H9 (cell line): Measurements from ENCODE around the gene C1orf198. TPM values are rescaled to one million over a fixed set of nuclear protein-coding genes. Genes with fewer than 3 reads are reported as not detected.

ENCODE experiments used
- DNase-seq: peaks from one replicate; pipeline ENCODE4 v3.0.0-alpha.2; 2017
- H2AFZ ChIP-seq: one replicate; pipeline ENCODE4 v1.6.1; 2013; ENCODE audit warnings: mild to moderate bottlenecking, low read length, control low read depth, moderate library complexity
- H2AK5ac ChIP-seq: 2 replicates; pipeline ENCODE4 v1.6.1; 2013; ENCODE audit warnings: low read length, control low read depth, mixed read lengths; ENCODE audit not compliant: insufficient read length
- H2BK120ac ChIP-seq: one replicate; pipeline ENCODE4 v1.6.1; 2013; ENCODE audit warnings: low read depth, mild to moderate bottlenecking, low read length, control low read depth, inconsistent platforms; ENCODE audit not compliant: poor library complexity, severe bottlenecking
- H2BK12ac ChIP-seq: 2 replicates; pipeline ENCODE4 v1.6.1; 2013; ENCODE audit warnings: low read length, control low read depth, mixed read lengths, low read depth; ENCODE audit not compliant: insufficient read length
- H2BK15ac ChIP-seq: 2 replicates; pipeline ENCODE4 v1.6.1; 2013; ENCODE audit warnings: low read depth, low read length, control low read depth
- H2BK20ac ChIP-seq: one replicate; pipeline ENCODE4 v1.6.1; 2013; ENCODE audit warnings: low read depth, mild to moderate bottlenecking, low read length, control low read depth, inconsistent platforms; ENCODE audit not compliant: poor library complexity, severe bottlenecking
- H2BK5ac ChIP-seq: 2 replicates; pipeline ENCODE4 v1.6.1; 2013; ENCODE audit warnings: low read length, control low read depth, mixed read lengths; ENCODE audit not compliant: insufficient read length
- H3K14ac ChIP-seq: 2 replicates; pipeline ENCODE4 v1.6.1; 2013; ENCODE audit warnings: low read length, control low read depth; ENCODE audit not compliant: insufficient read depth
- H3K18ac ChIP-seq: 2 replicates; pipeline ENCODE4 v1.6.1; 2013; ENCODE audit warnings: low read depth, mild to moderate bottlenecking, mixed read lengths, low read length, control low read depth; ENCODE audit not compliant: insufficient read length
- H3K23ac ChIP-seq: 2 replicates; pipeline ENCODE4 v1.6.1; 2013; ENCODE audit warnings: low read length, control low read depth, mixed read lengths, low read depth; ENCODE audit not compliant: insufficient read length
- H3K23me2 ChIP-seq: 2 replicates; pipeline ENCODE4 v1.6.1; 2013; ENCODE audit warnings: low read depth, mild to moderate bottlenecking, mixed read lengths, low read length, control low read depth; ENCODE audit not compliant: insufficient read length, poor library complexity, severe bottlenecking
- H3K27ac ChIP-seq: 2 replicates; pipeline ENCODE4 v1.5.1; 2013; ENCODE audit warnings: low read length, control low read depth, mixed read lengths, low read depth; ENCODE audit not compliant: insufficient read length
- H3K27me3 ChIP-seq: 2 replicates; pipeline ENCODE4 v1.6.1; 2013; ENCODE audit warnings: low read length, control low read depth, inconsistent platforms; ENCODE audit not compliant: insufficient read depth
- H3K4ac ChIP-seq: 2 replicates; pipeline ENCODE4 v1.6.1; 2013; ENCODE audit warnings: low read depth, mild to moderate bottlenecking, control low read depth, inconsistent platforms, low read length, moderate library complexity
- H3K4me1 ChIP-seq: 2 replicates; pipeline ENCODE4 v1.6.1; 2013; ENCODE audit warnings: low read length, control low read depth, inconsistent platforms; ENCODE audit not compliant: insufficient read depth
- H3K4me2 ChIP-seq: 2 replicates; pipeline ENCODE4 v1.6.1; 2013; ENCODE audit warnings: low read length, control low read depth, mixed read lengths; ENCODE audit not compliant: insufficient read length, insufficient read depth
- H3K56ac ChIP-seq: 2 replicates; pipeline ENCODE4 v1.6.1; 2013; ENCODE audit warnings: low read depth, mild to moderate bottlenecking, mixed read lengths, low read length, control low read depth; ENCODE audit not compliant: insufficient read length
- H3K79me1 ChIP-seq: 2 replicates; pipeline ENCODE4 v1.6.1; 2013; ENCODE audit warnings: low read depth, mild to moderate bottlenecking, moderate library complexity, low read length, control low read depth, inconsistent platforms; ENCODE audit not compliant: insufficient read depth, poor library complexity, severe bottlenecking
- H3K79me2 ChIP-seq: 2 replicates; pipeline ENCODE4 v1.6.1; 2013; ENCODE audit warnings: low read length, control low read depth, inconsistent platforms; ENCODE audit not compliant: insufficient read depth
- H3K9ac ChIP-seq: 2 replicates; pipeline ENCODE4 v1.6.1; 2013; ENCODE audit warnings: low read length, control low read depth, mixed read lengths; ENCODE audit not compliant: insufficient read length; ENCODE audit errors: extremely low read depth
- H3K9me3 ChIP-seq: one replicate; pipeline ENCODE4 v1.6.1; 2013; ENCODE audit warnings: low read depth, low read length, inconsistent platforms; ENCODE audit not compliant: control insufficient read depth
- H3T11ph ChIP-seq: one replicate; pipeline ENCODE4 v1.6.1; 2013; ENCODE audit warnings: mild to moderate bottlenecking, low read length, control low read depth, inconsistent platforms
- H4K20me1 ChIP-seq: one replicate; pipeline ENCODE4 v1.6.1; 2013; ENCODE audit not compliant: control insufficient read depth, insufficient read length, insufficient read depth
- H4K5ac ChIP-seq: 2 replicates; pipeline ENCODE4 v1.6.1; 2013; ENCODE audit warnings: low read depth, mild to moderate bottlenecking, mixed read lengths, low read length, control low read depth; ENCODE audit not compliant: insufficient read length
- H4K8ac ChIP-seq: replicated peaks from 2 replicates; pipeline ENCODE4 v1.6.1; 2013; ENCODE audit warnings: low read length, control low read depth, mixed read lengths, low read depth; ENCODE audit not compliant: insufficient read length
- H4K91ac ChIP-seq: 2 replicates; pipeline ENCODE4 v1.6.1; 2013; ENCODE audit warnings: low read depth, mild to moderate bottlenecking, moderate library complexity, mixed read lengths, low read length, control low read depth; ENCODE audit not compliant: insufficient read length
- H3K27ac Mint-ChIP-seq, 3 experiments: 2 replicates in 2 of 3; 3 replicates in 1 of 3; pipeline ENCODE4 v1.8.0; 2020 to 2021; ENCODE audit warnings: mixed read lengths in 3 of 3, mild to moderate bottlenecking in 1 of 3, moderate library complexity in 1 of 3
- H3K27me3 Mint-ChIP-seq: 2 replicates; pipeline ENCODE4 v1.8.0; 2021; ENCODE audit warnings: low read depth, mild to moderate bottlenecking, moderate library complexity, mixed read lengths
- H3K36me3 Mint-ChIP-seq, 3 experiments: 2 replicates in 2 of 3; 3 replicates in 1 of 3; pipeline ENCODE4 v1.8.0; 2020 to 2021; ENCODE audit warnings: low read depth in 3 of 3, mixed read lengths in 3 of 3; ENCODE audit not compliant: insufficient read depth in 1 of 3
- H3K4me1 Mint-ChIP-seq, 2 experiments: 2 replicates each; pipeline ENCODE4 v1.8.0; 2020; ENCODE audit warnings: mixed read lengths in 2 of 2
- H3K4me3 Mint-ChIP-seq, 2 experiments: 2 replicates in 1 of 2; 3 replicates in 1 of 2; pipeline ENCODE4 v1.8.0; 2020 to 2021; ENCODE audit warnings: mild to moderate bottlenecking in 2 of 2, mixed read lengths in 2 of 2, moderate library complexity in 1 of 2
- H3K9me3 Mint-ChIP-seq, 2 experiments: 2 replicates in 1 of 2; 3 replicates in 1 of 2; pipeline ENCODE4 v1.8.0; 2020; ENCODE audit warnings: mild to moderate bottlenecking in 2 of 2, mixed read lengths in 2 of 2, moderate library complexity in 1 of 2
- WGBS: extraction: QIAGEN DNeasy Blood & Tissue Kit; methylation state at CpG from one replicate; pipeline ENCODE4 v1.1.7; 2013; ENCODE audit warnings: missing lambda C conversion rate, low lambda C conversion rate, mixed read lengths; ENCODE audit not compliant: insufficient read length; ENCODE audit errors: extremely low coverage; 5-methylcytosine and 5-hydroxymethylcytosine counted together
- total RNA-seq: library from RNA; stranded (reverse); gene quantifications from 2 replicates; pipeline ENCODE4 v1.2.1, GENCODE V29; 2021
- TF ChIP-seq, protein P1 (sequence below): fragments of 200-600 bp; sonication (generic); conservative IDR thresholded peaks from 3 replicates; pipeline ENCODE4 v1.8.0; 2021; ENCODE audit warnings: antibody characterized with exemption, mild to moderate bottlenecking

The C1orf198 gene
- total RNA-seq, 1 experiment from 2014 or later = 28.9 TPM

DNA sequence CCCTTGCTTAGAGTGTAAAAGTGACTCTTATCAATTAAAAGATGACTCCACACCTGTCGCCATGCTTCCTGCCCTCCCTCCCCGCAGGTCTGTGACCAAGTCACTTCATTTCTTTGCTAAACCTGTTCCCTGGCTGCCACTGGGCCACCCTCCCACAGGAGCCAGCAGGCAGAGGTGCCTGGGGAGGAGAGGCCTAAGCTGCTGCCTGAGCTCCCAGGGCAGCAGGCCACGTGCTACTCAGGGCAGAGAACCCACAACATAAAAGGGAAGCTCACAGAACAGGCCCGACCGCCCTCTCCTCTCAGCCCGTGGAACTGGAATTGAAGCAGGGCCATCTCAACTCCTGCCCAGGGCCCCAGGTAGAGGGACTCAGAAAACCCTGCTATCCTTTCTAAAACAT lies 4.9 kb downstream of the C1orf198 start:
- Histone ChIP-seq H4K91ac (no peak overlapping the region), H3T11ph (no peak overlapping the region), H3K27me3 (peaks cover 5% of the 10 kb centered on the region), H3K18ac (no peak overlapping the region), H3K9me3 (no peaks in the 10 kb centered on the region), H2BK12ac (no peak overlapping the region), H2BK20ac (no peak overlapping the region), H2BK15ac (no peak overlapping the region), H4K20me1 (no peaks in the 10 kb centered on the region), H3K9ac (no peak overlapping the region), H3K23me2 (peaks cover 10% of the 10 kb centered on the region), H2AK5ac (no peak overlapping the region), H2AFZ (no peak overlapping the region), H2BK5ac (no peak overlapping the region), H4K8ac (no peak overlapping the region), H3K79me1 (no peaks in the 10 kb centered on the region), H4K5ac (no peak overlapping the region), H3K79me2 (no peaks in the 10 kb centered on the region; the same call in 1 of the 2 replicates), H3K4me2 (no peak overlapping the region), H3K56ac (no peak overlapping the region), H3K27ac (no peak overlapping the region), H2BK120ac (no peak overlapping the region), H3K14ac (no peak overlapping the region), H3K23ac (no peak overlapping the region), H3K4me1 (no peaks in the 10 kb centered on the region), H3K4ac (no peak overlapping the region)
- TF ChIP-seq, protein P1, sequence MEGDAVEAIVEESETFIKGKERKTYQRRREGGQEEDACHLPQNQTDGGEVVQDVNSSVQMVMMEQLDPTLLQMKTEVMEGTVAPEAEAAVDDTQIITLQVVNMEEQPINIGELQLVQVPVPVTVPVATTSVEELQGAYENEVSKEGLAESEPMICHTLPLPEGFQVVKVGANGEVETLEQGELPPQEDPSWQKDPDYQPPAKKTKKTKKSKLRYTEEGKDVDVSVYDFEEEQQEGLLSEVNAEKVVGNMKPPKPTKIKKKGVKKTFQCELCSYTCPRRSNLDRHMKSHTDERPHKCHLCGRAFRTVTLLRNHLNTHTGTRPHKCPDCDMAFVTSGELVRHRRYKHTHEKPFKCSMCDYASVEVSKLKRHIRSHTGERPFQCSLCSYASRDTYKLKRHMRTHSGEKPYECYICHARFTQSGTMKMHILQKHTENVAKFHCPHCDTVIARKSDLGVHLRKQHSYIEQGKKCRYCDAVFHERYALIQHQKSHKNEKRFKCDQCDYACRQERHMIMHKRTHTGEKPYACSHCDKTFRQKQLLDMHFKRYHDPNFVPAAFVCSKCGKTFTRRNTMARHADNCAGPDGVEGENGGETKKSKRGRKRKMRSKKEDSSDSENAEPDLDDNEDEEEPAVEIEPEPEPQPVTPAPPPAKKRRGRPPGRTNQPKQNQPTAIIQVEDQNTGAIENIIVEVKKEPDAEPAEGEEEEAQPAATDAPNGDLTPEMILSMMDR = no peak
- Mint-ChIP-seq H3K27ac (peak overlapping the region in 2 of 3 experiments; percentile 75 to 82; a peak in 3 of 7 replicates), H3K4me3 (no peak overlapping the region), H3K36me3 (peaks cover 0 to 7% (median 4%) of the 10 kb centered on the region in 3 experiments; a peak in 4 of 7 replicates), H3K9me3 (no peaks in the 10 kb centered on the region), H3K4me1 (peaks cover 38 to 45% of the 10 kb centered on the region in 2 experiments), H3K27me3 (peaks cover 19% of the 10 kb centered on the region)
- WGBS = no CpG with 5 or more reads among the region's 6 CpGs
- DNase-seq = no peak
